K562 (cell line): ENCODE results near the gene SYS1. TPM values are rescaled to one million over a fixed set of nuclear protein-coding genes. Genes with fewer than 3 reads are reported as not detected.

ENCODE experiments used
- CGGBP1 ChIP-seq: fragments of 250-450 bp; sonication (Bioruptor Pico); IDR thresholded peaks from 2 replicates; pipeline ENCODE4 v1.9.0; 2021; ENCODE audit warnings: mild to moderate bottlenecking
- CHCHD3 ChIP-seq: fragments of 250-450 bp; sonication (Bioruptor Pico); IDR thresholded peaks from 2 replicates; pipeline ENCODE4 v2.1.2; 2022; ENCODE audit warnings: mild to moderate bottlenecking
- E2F6 ChIP-seq, 2 experiments: IDR thresholded peaks; 2 replicates each; pipeline ENCODE4 v1.6.1; 2011; ENCODE audit warnings: borderline replicate concordance in 1 of 2, control low read depth in 1 of 2, low read depth in 1 of 2, low read length in 1 of 2, mild to moderate bottlenecking in 1 of 2, mixed read lengths in 1 of 2, moderate library complexity in 1 of 2; ENCODE audit not compliant: insufficient read depth in 1 of 2, insufficient read length in 1 of 2, poor library complexity in 1 of 2, severe bottlenecking in 1 of 2; ENCODE audit errors: extremely low read depth in 1 of 2
- FOXO4 ChIP-seq: fragments of 450-650 bp; formaldehyde crosslinking; IDR thresholded peaks from 2 replicates; pipeline ENCODE4 v1.4.0; 2020; ENCODE audit warnings: mild to moderate bottlenecking, moderate library complexity
- HDAC1 ChIP-seq, 2 experiments: fragments of 450-650 bp; IDR thresholded peaks; 2 replicates each; pipeline ENCODE4 v1.6.1; 2016 to 2017; ENCODE audit warnings: inconsistent platforms in 1 of 2, mild to moderate bottlenecking in 1 of 2, moderate library complexity in 1 of 2
- HMG20A ChIP-seq: fragments of 450-650 bp; formaldehyde crosslinking; conservative IDR thresholded peaks from 2 replicates; pipeline ENCODE4 v1.4.0; 2020; ENCODE audit warnings: mild to moderate bottlenecking, mixed read lengths
- IRF2 ChIP-seq: sonication (generic); formaldehyde crosslinking; IDR thresholded peaks from 2 replicates; pipeline ENCODE4 v1.8.1; 2022; ENCODE audit warnings: mild to moderate bottlenecking, missing genetic modification reagents
- MECOM ChIP-seq: fragments of 250-450 bp; sonication (Bioruptor Pico); IDR thresholded peaks from 2 replicates; pipeline ENCODE4 v1.8.0; 2022; ENCODE audit warnings: inconsistent platforms
- NCOR1 ChIP-seq: fragments of 450-650 bp; IDR thresholded peaks from 2 replicates; pipeline ENCODE4 v1.6.1; 2016; ENCODE audit warnings: mild to moderate bottlenecking, moderate library complexity
- NFE2L1 ChIP-seq: fragments of 450-650 bp; IDR thresholded peaks from 2 replicates; pipeline ENCODE4 v1.6.1; 2016; ENCODE audit warnings: missing genetic modification characterization, low read depth, mild to moderate bottlenecking, missing compliant biosample characterization, moderate library complexity, borderline replicate concordance
- PKNOX1 ChIP-seq: fragments of 450-650 bp; IDR thresholded peaks from 2 replicates; pipeline ENCODE4 v1.6.1; 2016
- RBM34 ChIP-seq: fragments of 200-400 bp; formaldehyde crosslinking; IDR thresholded peaks from 2 replicates; pipeline ENCODE4 v1.6.1; 2018; ENCODE audit warnings: low read length, borderline replicate concordance; ENCODE audit not compliant: insufficient read depth
- SMAD2 ChIP-seq: fragments of 150-350 bp; IDR thresholded peaks from 2 replicates; pipeline ENCODE4 v1.6.1; 2014; ENCODE audit warnings: low read depth, mild to moderate bottlenecking, low read length
- ZMIZ1 ChIP-seq, 2 experiments: fragments of 150-350 bp in 1 of 2; IDR thresholded peaks; 2 replicates each; pipeline ENCODE4 v1.6.1; 2012 to 2016; ENCODE audit warnings: low read depth in 2 of 2, low read length in 2 of 2, mild to moderate bottlenecking in 1 of 2, moderate library complexity in 1 of 2
- ZNF133 ChIP-seq: fragments of 250-450 bp; sonication (Bioruptor Pico); IDR thresholded peaks from 2 replicates; pipeline ENCODE4 v1.4.0; 2020; ENCODE audit warnings: mild to moderate bottlenecking
- ZNF23 ChIP-seq: fragments of 250-450 bp; sonication (Bioruptor Pico); IDR thresholded peaks from 2 replicates; pipeline ENCODE4 v1.4.0; 2020; ENCODE audit warnings: mild to moderate bottlenecking
- ZNF57 ChIP-seq: fragments of 450-650 bp; formaldehyde crosslinking; IDR thresholded peaks from 2 replicates; pipeline ENCODE4 v1.4.0; 2020; ENCODE audit warnings: mild to moderate bottlenecking, moderate library complexity
- polyA plus RNA-seq, 8 experiments: library from polyadenylated mRNA; depleted of rRNA in 4 of 8; stranded (reverse) in 5 of 8; unstranded in 3 of 8; fragments of >200 nt; fragmentation: Nextera tagmentation in 2 of 8; fragmentation: Illumina TruSeq in 1 of 8; extraction: Ambion mirVana in 2 of 8; extraction: Trizol in 1 of 8; gene quantifications; 2 replicates each; pipeline versions ENCODE4 v1.2.1 to v1.2.3, GENCODE V29; 2011 to 2014; ENCODE audit warnings: inconsistent platforms in 1 of 8, missing spikeins in 1 of 8
- total RNA-seq, 7 experiments: library from RNA; depleted of rRNA in 6 of 7; stranded (reverse); fragments of >200 nt in 6 of 7; fragmentation: Illumina TruSeq in 2 of 7; extraction: Trizol in 2 of 7; gene quantifications; 2 replicates each; pipeline versions ENCODE4 v1.2.1 to v1.2.3, GENCODE V29; 2011 to 2021; ENCODE audit warnings: low replicate concordance in 1 of 7

SYS1 gene
- total and polyA plus RNA-seq, 9 of the 15 experiments (the other 6 are each of a cell fraction or from before 2014, with no cell fraction given): 11.1 to 25.2 (median 17.5) TPM

GRCh38 chr20:45362804-45363610, at the start of gene SYS1 (continued):
- TF ChIP-seq IRF2 (no peak), NCOR1 (no peak), SMAD2 (no peak), ZMIZ1 (IDR thresholded peaks at IDR 0.05; ENCODE audit: low read depth in 2 of 2, low read length in 2 of 2) (peak; percentile 1 to 26; a peak in 1 of 4 replicates), E2F6 (IDR thresholded peaks at IDR 0.05; ENCODE audit: borderline replicate concordance in 1 of 2, extremely low read depth in 1 of 2, insufficient read depth in 1 of 2, insufficient read length in 1 of 2, low read depth in 1 of 2, low read length in 1 of 2, poor library complexity in 1 of 2, severe bottlenecking in 1 of 2) (peak in 1 of 2 experiments; percentile 32), MECOM (CRISPR knock-in tag) (no peak), CGGBP1 (CRISPR knock-in tag) (peak; percentile 75; the same call in 1 of the 2 replicates), HDAC1 (IDR thresholded peaks at IDR 0.05) (peak in 1 of 2 experiments; percentile 98; a peak in 2 of 4 replicates), ZNF133 (CRISPR knock-in tag) (no peak), PKNOX1 (peak; percentile 93), ZNF23 (CRISPR knock-in tag) (no peak), NFE2L1 (tag) (no peak), CHCHD3 (CRISPR knock-in tag) (no peak), HMG20A (CRISPR knock-in tag) (no peak), ZNF57 (no peak), FOXO4 (no peak), RBM34 (no peak)
